Endothelial cell of umbilical vein (primary cell): Measurements from ENCODE around the gene OGT. TPM values are rescaled to one million over a fixed set of nuclear protein-coding genes. Genes with fewer than 3 reads are reported as not detected.

Experiments
- BruUV-seq: library from RNA; stranded (reverse); fragments of 400-500 nt; replicated peaks from 2 replicates; lab custom pipeline; 2021; lab: Mats Ljungman, UMichigan
- CTCF ChIA-PET: fragments of 300-600, 350-600 bp; sonication (Branson Sonifier 250); formaldehyde crosslinking; loops from one replicate; lab custom pipeline; 2021; ENCODE audit warnings: antibody characterized with exemption, inconsistent platforms; lab: Charles Lee
- POLR2A ChIA-PET: fragments of 300-600, 350-600 bp; sonication (Branson Sonifier 250); formaldehyde crosslinking; loops from one replicate; lab custom pipeline; 2021; ENCODE audit warnings: antibody characterized with exemption, inconsistent platforms; lab: Charles Lee
- DNase-seq: peaks from one replicate; pipeline ENCODE4 v3.0.0-alpha.2; 2011; ENCODE audit warnings: low read depth, low spot score
- FAIRE-seq: peaks from 2 replicates; lab custom pipeline; 2011; peaks lifted over from hg19 to GRCh38; lab: Jason Lieb, UNC
- H2AFZ ChIP-seq: 2 replicates; pipeline ENCODE4 v1.6.0; 2012; ENCODE audit warnings: low read depth, low read length, control low read depth, inconsistent platforms
- H3K27ac ChIP-seq: 2 replicates; pipeline ENCODE4 v1.5.1; 2011; ENCODE audit warnings: low read depth, mild to moderate bottlenecking, control low read depth, low read length, moderate library complexity; ENCODE audit not compliant: insufficient read depth
- H3K27me3 ChIP-seq, 2 experiments: 2 replicates each; pipeline versions ENCODE4 v1.6.0 to v1.6.1; 2011; ENCODE audit warnings: low read length in 2 of 2, mixed read lengths in 1 of 2; ENCODE audit not compliant: control insufficient read depth in 2 of 2, insufficient read depth in 2 of 2
- H3K36me3 ChIP-seq, 2 experiments: 2 replicates in 1 of 2; 3 replicates in 1 of 2; pipeline ENCODE4 v1.5.1; 2011; ENCODE audit warnings: low read length in 2 of 2, mild to moderate bottlenecking in 1 of 2, moderate library complexity in 1 of 2; ENCODE audit not compliant: control insufficient read depth in 2 of 2, insufficient read depth in 2 of 2; ENCODE audit errors: extremely low read depth in 1 of 2
- H3K4me1 ChIP-seq: 3 replicates; pipeline ENCODE4 v1.5.1; 2011; ENCODE audit warnings: mild to moderate bottlenecking, low read length; ENCODE audit not compliant: control insufficient read depth, insufficient read depth; ENCODE audit errors: extremely low read depth
- H3K4me2 ChIP-seq: 2 replicates; pipeline ENCODE4 v1.6.1; 2011; ENCODE audit warnings: low read length, control low read depth, mixed read lengths; ENCODE audit not compliant: insufficient read depth
- H3K4me3 ChIP-seq, 3 experiments: fragments of 200-600 bp in 1 of 3; sonication (generic), shearing (Covaris generic) in 1 of 3; replicated peaks in 1 of 3; 2 replicates each; pipeline ENCODE4 v1.5.1; 2011 to 2016; ENCODE audit warnings: control low read depth in 3 of 3, low read length in 3 of 3, mild to moderate bottlenecking in 2 of 3, inconsistent platforms in 1 of 3, low read depth in 1 of 3, moderate library complexity in 1 of 3; ENCODE audit not compliant: insufficient read depth in 1 of 3
- H3K79me2 ChIP-seq: 2 replicates; pipeline ENCODE4 v1.6.0; 2012; ENCODE audit warnings: low read length, inconsistent platforms; ENCODE audit not compliant: control insufficient read depth, insufficient read depth
- H3K9ac ChIP-seq: replicated peaks from 2 replicates; pipeline ENCODE3; 2011; ENCODE audit warnings: low read length, control low read depth; ENCODE audit not compliant: insufficient read depth; ENCODE audit errors: extremely low read depth
- H3K9me1 ChIP-seq: replicated peaks from 3 replicates; pipeline ENCODE4 v1.6.0; 2011; ENCODE audit warnings: mild to moderate bottlenecking, low read length; ENCODE audit not compliant: control insufficient read depth, insufficient read depth; ENCODE audit errors: extremely low read depth
- H3K9me3 ChIP-seq: replicated peaks from 2 replicates; pipeline ENCODE4 v1.5.1; 2012; ENCODE audit warnings: low read length, inconsistent platforms; ENCODE audit not compliant: control insufficient read depth, insufficient read depth
- H4K20me1 ChIP-seq: replicated peaks from 2 replicates; pipeline ENCODE3; 2011; ENCODE audit warnings: mild to moderate bottlenecking, low read length; ENCODE audit not compliant: control insufficient read depth, insufficient read depth; ENCODE audit errors: extremely low read depth
- EZH2 ChIP-seq: IDR thresholded peaks from 2 replicates; pipeline ENCODE4 v1.6.1; 2012; ENCODE audit warnings: borderline replicate concordance, low read depth, mild to moderate bottlenecking, moderate library complexity, low read length, inconsistent platforms; ENCODE audit not compliant: severe bottlenecking
- FOS ChIP-seq: IDR thresholded peaks from 2 replicates; pipeline ENCODE4 v1.6.1; 2011; ENCODE audit warnings: mild to moderate bottlenecking, low read length, moderate library complexity, borderline replicate concordance; ENCODE audit not compliant: insufficient read depth
- GATA2 ChIP-seq: IDR thresholded peaks from 2 replicates; pipeline ENCODE4 v1.7.0; 2011; ENCODE audit warnings: low read depth, mild to moderate bottlenecking, moderate library complexity, mixed read lengths, low read length; ENCODE audit not compliant: insufficient read length, insufficient read depth
- JUN ChIP-seq: IDR thresholded peaks from 2 replicates; pipeline ENCODE4 v1.6.1; 2011; ENCODE audit warnings: borderline replicate concordance, low read depth; ENCODE audit not compliant: insufficient read length, insufficient read depth
- MYC ChIP-seq: IDR thresholded peaks from one replicate; pipeline ENCODE4 v1.6.1; 2011; ENCODE audit warnings: mild to moderate bottlenecking, low read depth, low read length
- POLR2A ChIP-seq: IDR thresholded peaks from 2 replicates; pipeline ENCODE4 v1.6.1; 2012; ENCODE audit warnings: low read depth, mild to moderate bottlenecking, control low read depth, low read length
- POLR2AphosphoS5 ChIP-seq: IDR thresholded peaks from 2 replicates; pipeline ENCODE4 v1.6.1; 2012; ENCODE audit warnings: low read depth, mild to moderate bottlenecking, control low read depth, low read length, moderate library complexity; ENCODE audit not compliant: insufficient read depth
- dilution Hi-C: fragments of 300-500 bp; cut with MboI; formaldehyde crosslinking; loops from one replicate; pipeline ENCODE4 v1.15.0; 2019; ENCODE audit warnings: low sequenced_read_pairs; ENCODE audit not compliant: extremely low pct_ligation_motif_present
- intact Hi-C: fragments of 100-400 bp; cut with micrococcal nuclease; formaldehyde crosslinking; loops from one replicate; pipeline ENCODE4 v1.10.0; 2022
- polyA plus RNA-seq, 4 experiments: library from polyadenylated mRNA; depleted of rRNA in 3 of 4; stranded (reverse) in 3 of 4; unstranded in 1 of 4; fragments of >200 nt; gene quantifications; 2 replicates each; pipeline versions ENCODE4 v1.2.1 to v1.2.3, GENCODE V29; 2011 to 2012; ENCODE audit warnings: missing spikeins in 1 of 4
- total RNA-seq: library from RNA; stranded (reverse); gene quantifications from 2 replicates; pipeline ENCODE4 v1.2.3, GENCODE V29; 2021
- TF ChIP-seq, protein P1 (sequence below), 2 donors: IDR thresholded peaks; 1 replicate in 1 of 2; 2 replicates in 1 of 2; pipeline ENCODE4 v1.5.1; 2011; ENCODE audit warnings: low read length in 2 of 2, mild to moderate bottlenecking in 2 of 2, moderate library complexity in 2 of 2, control low read depth in 1 of 2, inconsistent platforms in 1 of 2, low read depth in 1 of 2; ENCODE audit not compliant: insufficient read depth in 1 of 2; ENCODE audit errors: extremely low read depth in 1 of 2
- TF ChIP-seq, protein P2 (sequence below): IDR thresholded peaks from 2 replicates; pipeline ENCODE4 v1.6.1; 2011; ENCODE audit not compliant: insufficient read depth, insufficient read length

Gene OGT
- total and polyA plus RNA-seq, 2 donors (not counting 3 experiments of a cell fraction or from before 2014, with no cell fraction given): 129 to 141 TPM

DNA sequence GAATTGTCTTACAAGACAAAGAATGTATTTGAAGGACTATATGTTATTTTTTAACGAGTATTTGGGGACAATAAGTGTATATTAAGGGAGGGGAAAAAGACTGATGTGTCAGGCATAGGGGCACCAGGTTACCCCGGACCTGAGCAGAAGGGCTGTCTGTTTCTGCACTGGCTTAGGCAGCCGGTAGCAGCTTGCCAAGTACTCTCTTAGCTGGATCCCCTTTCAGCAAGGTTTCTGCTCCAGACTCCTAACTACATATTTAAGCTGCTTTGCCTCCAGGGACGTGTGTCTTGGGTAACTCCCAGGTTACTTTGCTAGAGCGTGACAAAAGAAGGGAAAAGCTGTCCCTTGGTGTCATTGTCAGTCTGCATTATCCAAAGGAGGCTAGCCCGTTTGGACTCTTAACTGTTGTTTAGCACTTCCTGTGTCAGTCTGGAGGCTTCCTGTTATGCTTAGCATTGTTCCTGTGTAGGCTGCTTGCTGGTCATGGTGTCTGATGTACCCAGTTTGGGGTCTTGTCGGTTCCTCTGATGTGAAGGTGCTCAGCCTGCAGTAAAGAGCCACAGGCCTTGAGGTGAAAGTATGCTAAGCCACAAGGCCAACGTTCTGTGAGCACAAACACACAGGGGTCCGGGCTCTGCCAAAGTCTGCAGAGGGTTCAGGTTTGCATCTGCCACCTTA, 73.8 kb downstream of the OGT start:
- dilution Hi-C loops (no loop called here), intact Hi-C loops (loop anchor here (5.0 kb wide), 1 partner anchor 34 kb away; no protein-coding TSS in a partner anchor)
- H3K9me3 ChIP-seq: no peaks in the 10 kb centered on the region
- no peaks in the 10 kb centered on the region for H4K20me1 ChIP-seq
- TF ChIP-seq JUN (no peak), POLR2A (no peak), FOS (no peak), GATA2 (no peak), EZH2 (no peak), POLR2AphosphoS5 (no peak), MYC (no peak)
- TF ChIP-seq, protein P1, sequence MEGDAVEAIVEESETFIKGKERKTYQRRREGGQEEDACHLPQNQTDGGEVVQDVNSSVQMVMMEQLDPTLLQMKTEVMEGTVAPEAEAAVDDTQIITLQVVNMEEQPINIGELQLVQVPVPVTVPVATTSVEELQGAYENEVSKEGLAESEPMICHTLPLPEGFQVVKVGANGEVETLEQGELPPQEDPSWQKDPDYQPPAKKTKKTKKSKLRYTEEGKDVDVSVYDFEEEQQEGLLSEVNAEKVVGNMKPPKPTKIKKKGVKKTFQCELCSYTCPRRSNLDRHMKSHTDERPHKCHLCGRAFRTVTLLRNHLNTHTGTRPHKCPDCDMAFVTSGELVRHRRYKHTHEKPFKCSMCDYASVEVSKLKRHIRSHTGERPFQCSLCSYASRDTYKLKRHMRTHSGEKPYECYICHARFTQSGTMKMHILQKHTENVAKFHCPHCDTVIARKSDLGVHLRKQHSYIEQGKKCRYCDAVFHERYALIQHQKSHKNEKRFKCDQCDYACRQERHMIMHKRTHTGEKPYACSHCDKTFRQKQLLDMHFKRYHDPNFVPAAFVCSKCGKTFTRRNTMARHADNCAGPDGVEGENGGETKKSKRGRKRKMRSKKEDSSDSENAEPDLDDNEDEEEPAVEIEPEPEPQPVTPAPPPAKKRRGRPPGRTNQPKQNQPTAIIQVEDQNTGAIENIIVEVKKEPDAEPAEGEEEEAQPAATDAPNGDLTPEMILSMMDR (IDR thresholded peaks at IDR 0.05; ENCODE audit: extremely low read depth in 1 of 2, insufficient read depth in 1 of 2, low read depth in 1 of 2, low read length in 2 of 2): no peak
- TF ChIP-seq, protein P2, sequence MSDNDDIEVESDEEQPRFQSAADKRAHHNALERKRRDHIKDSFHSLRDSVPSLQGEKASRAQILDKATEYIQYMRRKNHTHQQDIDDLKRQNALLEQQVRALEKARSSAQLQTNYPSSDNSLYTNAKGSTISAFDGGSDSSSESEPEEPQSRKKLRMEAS: no peak
- FAIRE-seq: peak; percentile 80
- H3K36me3 ChIP-seq: peaks cover 0 to 21% of the 10 kb centered on the region in 2 experiments
- H3K4me1 ChIP-seq: peaks cover 27% of the 10 kb centered on the region
- H3K27ac ChIP-seq: peak overlapping the region; percentile 38
- H3K27me3 ChIP-seq: no peaks in the 10 kb centered on the region
- ChIA-PET CTCF (interaction anchor here (0.9 to 1.8 kb wide), 2 partner anchors 16 to 45 kb away, joined by 3 to 6 read pairs; no protein-coding TSS in a partner anchor), POLR2A (no interaction called here)
- H3K79me2 ChIP-seq: no peaks in the 10 kb centered on the region
- H2AFZ ChIP-seq: no peak overlapping the region
- no peak overlapping the region for H3K9ac ChIP-seq
- no peak overlapping the region for H3K4me3 ChIP-seq
- no TSS peak for BruUV-seq
- DNase-seq: peak; percentile 36
- no peak overlapping the region for H3K4me2 ChIP-seq
- no peaks in the 10 kb centered on the region for H3K9me1 ChIP-seq
